ENCODE results near the gene TTC7B. TPM values are rescaled to one million over a fixed set of nuclear protein-coding genes. Genes with fewer than 3 reads are reported as not detected.

The TTC7B gene
- total RNA-seq, 1 experiment from 2014 or later = 40.9 TPM

GRCh38 chr14:90603841-90604240 is 212.4 kb downstream of the TTC7B start:
- POLR2A ChIA-PET = no interaction called here
- Histone ChIP-seq H3K9me3 (ENCODE audit: control insufficient read depth, insufficient read depth, low read depth, low read length) (no peaks in the 10 kb centered on the region), H3K27me3 (ENCODE audit: control insufficient read depth, insufficient read depth, low read length) (no peaks in the 10 kb centered on the region), H3K4me1 (ENCODE audit: control insufficient read depth, insufficient read depth, low read length) (no peaks in the 10 kb centered on the region), H3K36me3 (ENCODE audit: control insufficient read depth, insufficient read depth, low read length) (no peaks in the 10 kb centered on the region), H3K4me3 (ENCODE audit: low read depth in 2 of 2, low read length in 2 of 2) (no peak overlapping the region), H3K27ac (ENCODE audit: low read length) (no peak overlapping the region)
- intact Hi-C loops (cut with micrococcal nuclease; ENCODE audit: unreplicated experiment) (no loop called here), in situ Hi-C loops (cut with HindIII; ENCODE audit: low pct_unique_long_range_greater_than_20kb, low sequenced_read_pairs) (no loop called here)
- ATAC-seq = no peak
- TF ChIP-seq SIN3A (IDR thresholded peaks at IDR 0.05; ENCODE audit: borderline replicate concordance, insufficient read depth, low read depth, low read length) (no peak), CTCF (IDR thresholded peaks at IDR 0.05) (no peak), TCF7L2 (IDR thresholded peaks at IDR 0.05; ENCODE audit: low read depth, low read length) (no peak), POLR2AphosphoS5 (IDR thresholded peaks at IDR 0.05; ENCODE audit: low read depth, low read length) (no peak)
- TF ChIP-seq, protein P1, sequence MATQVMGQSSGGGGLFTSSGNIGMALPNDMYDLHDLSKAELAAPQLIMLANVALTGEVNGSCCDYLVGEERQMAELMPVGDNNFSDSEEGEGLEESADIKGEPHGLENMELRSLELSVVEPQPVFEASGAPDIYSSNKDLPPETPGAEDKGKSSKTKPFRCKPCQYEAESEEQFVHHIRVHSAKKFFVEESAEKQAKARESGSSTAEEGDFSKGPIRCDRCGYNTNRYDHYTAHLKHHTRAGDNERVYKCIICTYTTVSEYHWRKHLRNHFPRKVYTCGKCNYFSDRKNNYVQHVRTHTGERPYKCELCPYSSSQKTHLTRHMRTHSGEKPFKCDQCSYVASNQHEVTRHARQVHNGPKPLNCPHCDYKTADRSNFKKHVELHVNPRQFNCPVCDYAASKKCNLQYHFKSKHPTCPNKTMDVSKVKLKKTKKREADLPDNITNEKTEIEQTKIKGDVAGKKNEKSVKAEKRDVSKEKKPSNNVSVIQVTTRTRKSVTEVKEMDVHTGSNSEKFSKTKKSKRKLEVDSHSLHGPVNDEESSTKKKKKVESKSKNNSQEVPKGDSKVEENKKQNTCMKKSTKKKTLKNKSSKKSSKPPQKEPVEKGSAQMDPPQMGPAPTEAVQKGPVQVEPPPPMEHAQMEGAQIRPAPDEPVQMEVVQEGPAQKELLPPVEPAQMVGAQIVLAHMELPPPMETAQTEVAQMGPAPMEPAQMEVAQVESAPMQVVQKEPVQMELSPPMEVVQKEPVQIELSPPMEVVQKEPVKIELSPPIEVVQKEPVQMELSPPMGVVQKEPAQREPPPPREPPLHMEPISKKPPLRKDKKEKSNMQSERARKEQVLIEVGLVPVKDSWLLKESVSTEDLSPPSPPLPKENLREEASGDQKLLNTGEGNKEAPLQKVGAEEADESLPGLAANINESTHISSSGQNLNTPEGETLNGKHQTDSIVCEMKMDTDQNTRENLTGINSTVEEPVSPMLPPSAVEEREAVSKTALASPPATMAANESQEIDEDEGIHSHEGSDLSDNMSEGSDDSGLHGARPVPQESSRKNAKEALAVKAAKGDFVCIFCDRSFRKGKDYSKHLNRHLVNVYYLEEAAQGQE (IDR thresholded peaks at IDR 0.05; ENCODE audit: insufficient read depth in 1 of 2, low read depth in 2 of 2, low read length in 1 of 2) = no peak
- CTCF ChIA-PET = no interaction called here
- no peak for DNase-seq (ENCODE audit: low read depth, low spot score)
- no TSS peak for BruUV-seq (replicated peaks)

GRCh38 chr14:90603336-90603735 is 212.9 kb downstream of the TTC7B start:
- ChIA-PET POLR2A (no interaction called here), CTCF (no interaction called here)
- no peak overlapping the region for H3K27ac ChIP-seq (ENCODE audit: low read length)
- H3K4me3 ChIP-seq (ENCODE audit: low read depth in 2 of 2, low read length in 2 of 2) = no peak overlapping the region
- DNase-seq (ENCODE audit: low read depth, low spot score) (no peak), ATAC-seq (no peak)
- in situ Hi-C loops (cut with HindIII; ENCODE audit: low pct_unique_long_range_greater_than_20kb, low sequenced_read_pairs) = no loop called here
- no TSS peak for BruUV-seq (replicated peaks)
- TF ChIP-seq, protein P1 (IDR thresholded peaks at IDR 0.05; ENCODE audit: insufficient read depth in 1 of 2, low read depth in 2 of 2, low read length in 1 of 2) = no peak
- TF ChIP-seq POLR2AphosphoS5 (IDR thresholded peaks at IDR 0.05; ENCODE audit: low read depth, low read length) (no peak), TCF7L2 (IDR thresholded peaks at IDR 0.05; ENCODE audit: low read depth, low read length) (no peak), SIN3A (IDR thresholded peaks at IDR 0.05; ENCODE audit: borderline replicate concordance, insufficient read depth, low read depth, low read length) (no peak), CTCF (IDR thresholded peaks at IDR 0.05) (no peak)
- H3K27me3 ChIP-seq (ENCODE audit: control insufficient read depth, insufficient read depth, low read length) = no peaks in the 10 kb centered on the region
- no peaks in the 10 kb centered on the region for H3K9me3 ChIP-seq (ENCODE audit: control insufficient read depth, insufficient read depth, low read depth, low read length)
- H3K36me3 ChIP-seq (ENCODE audit: control insufficient read depth, insufficient read depth, low read length) = no peaks in the 10 kb centered on the region
- intact Hi-C loops (cut with micrococcal nuclease; ENCODE audit: unreplicated experiment) = no loop called here
- no peaks in the 10 kb centered on the region for H3K4me1 ChIP-seq (ENCODE audit: control insufficient read depth, insufficient read depth, low read length)
